Common myeloid progenitor, CD34-positive (primary cell): Measurements from ENCODE around the gene RAD18.

Experiments used
- CTCF ChIA-PET: fragments of 350-600 bp; sonication (Branson Sonifier 250); formaldehyde crosslinking; loops from one replicate; lab custom pipeline; 2021; ENCODE audit warnings: antibody characterized with exemption; lab: Charles Lee
- POLR2A ChIA-PET: fragments of 350-600 bp; sonication (Branson Sonifier 250); formaldehyde crosslinking; loops from one replicate; lab custom pipeline; 2021; ENCODE audit warnings: antibody characterized with exemption; lab: Charles Lee
- DNase-seq, 3 donors: peaks; one replicate each; pipeline versions ENCODE4 v3.0.0 to v3.0.0-alpha.2; 2013
- H3K27ac ChIP-seq, 2 experiments: 1 replicate in 1 of 2; 2 replicates in 1 of 2; pipeline ENCODE4 v1.7.0; 2013; ENCODE audit warnings: inconsistent platforms in 2 of 2, low read length in 2 of 2, mild to moderate bottlenecking in 2 of 2, low read depth in 1 of 2, moderate library complexity in 1 of 2; ENCODE audit not compliant: severe bottlenecking in 2 of 2, insufficient read depth in 1 of 2, poor library complexity in 1 of 2
- H3K27me3 ChIP-seq, 5 experiments: replicated peaks in 2 of 5; 1 replicate in 3 of 5; 2 replicates in 2 of 5; pipeline versions ENCODE4 v1.6.1 to v1.7.0; 2013; ENCODE audit warnings: low read length in 4 of 5, mild to moderate bottlenecking in 2 of 5, moderate library complexity in 2 of 5, inconsistent platforms in 1 of 5; ENCODE audit not compliant: insufficient read depth in 5 of 5, control insufficient read depth in 4 of 5
- H3K36me3 ChIP-seq, 4 experiments: 1 replicate in 2 of 4; 2 replicates in 2 of 4; pipeline versions ENCODE4 v1.6.1 to v1.7.0; 2013; ENCODE audit warnings: low read length in 3 of 4, control low read depth in 1 of 4, mild to moderate bottlenecking in 1 of 4; ENCODE audit not compliant: control insufficient read depth in 4 of 4, insufficient read depth in 4 of 4
- H3K4me1 ChIP-seq, 4 experiments: 1 replicate in 3 of 4; 2 replicates in 1 of 4; pipeline versions ENCODE4 v1.6.1 to v1.7.1; 2013; ENCODE audit warnings: low read length in 3 of 4, mild to moderate bottlenecking in 3 of 4, control low read depth in 1 of 4, inconsistent platforms in 1 of 4, moderate library complexity in 1 of 4; ENCODE audit not compliant: control insufficient read depth in 4 of 4, insufficient read depth in 4 of 4; ENCODE audit errors: control extremely low read depth in 1 of 4
- H3K4me3 ChIP-seq, 7 experiments: 1 replicate in 4 of 7; 2 replicates in 3 of 7; pipeline versions ENCODE4 v1.5.1 to v1.7.0; 2013; ENCODE audit warnings: mild to moderate bottlenecking in 7 of 7, low read length in 6 of 7, moderate library complexity in 6 of 7, inconsistent platforms in 2 of 7, low read depth in 2 of 7, control low read depth in 1 of 7; ENCODE audit not compliant: insufficient read depth in 4 of 7, control insufficient read depth in 1 of 7; ENCODE audit errors: extremely low read depth in 1 of 7
- H3K9me3 ChIP-seq, 5 experiments: 1 replicate in 4 of 5; 2 replicates in 1 of 5; pipeline versions ENCODE4 v1.6.1 to v1.7.1; 2013; ENCODE audit warnings: low read length in 4 of 5, mild to moderate bottlenecking in 2 of 5, inconsistent platforms in 1 of 5, low read depth in 1 of 5, moderate library complexity in 1 of 5; ENCODE audit not compliant: control insufficient read depth in 4 of 5, insufficient read depth in 2 of 5; ENCODE audit errors: control extremely low read depth in 1 of 5
- WGBS: methylation state at CpG from one replicate; pipeline ENCODE4 v1.1.5; 2013; ENCODE audit not compliant: insufficient coverage; 5-methylcytosine and 5-hydroxymethylcytosine counted together

The RAD18 gene

GRCh38 chr3:8959668-8960067 is 3.6 kb downstream of the RAD18 start:
- Histone ChIP-seq H3K36me3 (peaks cover 2 to 24% (median 5%) of the 10 kb centered on the region in 4 experiments), H3K4me3 (peak overlapping the region in 4 of 7 experiments; percentile 28 to 50 (median 48)), H3K27ac (no peak overlapping the region), H3K9me3 (no peaks in the 10 kb centered on the region), H3K4me1 (peaks cover 11 to 48% (median 24%) of the 10 kb centered on the region in 4 experiments), H3K27me3 (no peaks in the 10 kb centered on the region)
- WGBS = 0% methylated on average over 1 of the region's 8 CpGs
- POLR2A ChIA-PET = interaction anchor here (0.6 kb wide), 1 partner anchor 47 kb away, joined by 3 read pairs; no protein-coding TSS in a partner anchor
- CTCF ChIA-PET = interaction anchor here (0.7 to 0.9 kb wide), 3 partner anchors 12 to 191 kb away, joined by 3 to 4 read pairs (median 4); no protein-coding TSS in a partner anchor
- DNase-seq = peak; percentile 47 to 91 (median 87)

- DNase-seq = peak in 1 of 3 donors; percentile 17
- ChIA-PET POLR2A (no interaction called here), CTCF (no interaction called here)
- WGBS = 86% methylated on average over 2 of the region's 4 CpGs
- Histone ChIP-seq H3K27ac (peak overlapping the region in 1 of 2 experiments; percentile 29), H3K9me3 (no peaks in the 10 kb centered on the region), H3K36me3 (peaks cover 4 to 22% (median 6%) of the 10 kb centered on the region in 4 experiments), H3K27me3 (no peaks in the 10 kb centered on the region), H3K4me1 (peaks cover 2 to 23% (median 7%) of the 10 kb centered on the region in 4 experiments), H3K4me3 (no peak overlapping the region)
Measured at GRCh38 chr3:8954938-8955763, 8.1 kb downstream of the RAD18 start.

GRCh38 chr3:8953313-8953712 is 10.0 kb downstream of the RAD18 start:
- Histone ChIP-seq H3K9me3 (no peaks in the 10 kb centered on the region), H3K27ac (no peak overlapping the region), H3K27me3 (no peaks in the 10 kb centered on the region), H3K4me3 (no peak overlapping the region), H3K36me3 (peaks cover 4 to 17% (median 6%) of the 10 kb centered on the region in 4 experiments), H3K4me1 (peaks cover 0 to 10% (median 0%) of the 10 kb centered on the region in 4 experiments)
- CTCF ChIA-PET = no interaction called here
- POLR2A ChIA-PET = no interaction called here
- DNase-seq = no peak

GRCh38 chr3:8952130-8952529 is 11.1 kb downstream of the RAD18 start:
- Histone ChIP-seq H3K9me3 (no peaks in the 10 kb centered on the region), H3K4me3 (no peak overlapping the region), H3K27ac (no peak overlapping the region), H3K27me3 (no peaks in the 10 kb centered on the region), H3K4me1 (peaks cover 0 to 10% (median 0%) of the 10 kb centered on the region in 4 experiments), H3K36me3 (peaks cover 2 to 15% (median 7%) of the 10 kb centered on the region in 4 experiments)
- ChIA-PET POLR2A (interaction anchor here (1.1 kb wide), 1 partner anchor 15 kb away, joined by 4 read pairs; no protein-coding TSS in a partner anchor), CTCF (interaction anchor here (0.8 to 1.5 kb wide), 2 partner anchors 9 to 14 kb away, joined by 3 read pairs; no protein-coding TSS in a partner anchor)
- DNase-seq = no peak

GRCh38 chr3:8945890-8946600 is 17.2 kb downstream of the RAD18 start:
- peaks cover 0 to 21% (median 7%) of the 10 kb centered on the region in 5 experiments for H3K9me3 ChIP-seq
- ChIA-PET CTCF (interaction anchor here (1.3 kb wide), 1 partner anchor 9 kb away, joined by 6 read pairs; no protein-coding TSS in a partner anchor), POLR2A (no interaction called here)
- 88% methylated on average over 1 of the region's 3 CpGs for WGBS
- H3K27ac ChIP-seq = no peak overlapping the region
- H3K4me1 ChIP-seq = no peaks in the 10 kb centered on the region
- H3K36me3 ChIP-seq = peaks cover 14 to 50% (median 32%) of the 10 kb centered on the region in 4 experiments
- H3K4me3 ChIP-seq = no peak overlapping the region
- no peak for DNase-seq
- no peaks in the 10 kb centered on the region for H3K27me3 ChIP-seq

- Histone ChIP-seq H3K27ac (no peak overlapping the region), H3K9me3 (peaks cover 0 to 21% (median 7%) of the 10 kb centered on the region in 5 experiments), H3K4me1 (no peaks in the 10 kb centered on the region), H3K27me3 (no peaks in the 10 kb centered on the region), H3K4me3 (no peak overlapping the region), H3K36me3 (peaks cover 15 to 67% (median 48%) of the 10 kb centered on the region in 4 experiments)
- WGBS = 100% methylated on average over 2 of the region's 4 CpGs
- DNase-seq = no peak
- CTCF ChIA-PET = interaction anchor here (0.7 kb wide), 1 partner anchor 9 kb away, joined by 3 read pairs; no protein-coding TSS in a partner anchor
- POLR2A ChIA-PET = no interaction called here
Measured at GRCh38 chr3:8942746-8943488, 20.4 kb downstream of the RAD18 start.
